Endodermal cell (in vitro differentiated cells): Measurements from ENCODE around the gene OR1J2. TPM values are rescaled to one million over a fixed set of nuclear protein-coding genes. Genes with fewer than 3 reads are reported as not detected.

ENCODE experiments used
- DNase-seq: peaks from one replicate; pipeline ENCODE4 v3.0.0-alpha.2; 2017
- H3K27ac ChIP-seq: 2 replicates; pipeline ENCODE4 v1.5.1; 2013; ENCODE audit warnings: mild to moderate bottlenecking, low read depth, low read length, moderate library complexity
- H3K27me3 ChIP-seq: 2 replicates; pipeline ENCODE4 v1.6.1; 2013; ENCODE audit warnings: mild to moderate bottlenecking, low read length, moderate library complexity; ENCODE audit not compliant: insufficient read depth, control insufficient read depth, poor library complexity, severe bottlenecking
- H3K36me3 ChIP-seq: 2 replicates; pipeline ENCODE4 v1.7.0; 2013; ENCODE audit warnings: mild to moderate bottlenecking, low read length, moderate library complexity; ENCODE audit not compliant: control insufficient read depth, insufficient read depth
- H3K4me1 ChIP-seq: one replicate; pipeline ENCODE4 v1.7.0; 2013; ENCODE audit warnings: low read length; ENCODE audit not compliant: control insufficient read depth, insufficient read depth
- H3K4me3 ChIP-seq: 2 replicates; pipeline ENCODE4 v1.5.1; 2013; ENCODE audit warnings: mild to moderate bottlenecking, low read length, moderate library complexity
- H3K9ac ChIP-seq: 2 replicates; pipeline ENCODE4 v1.6.1; 2013; ENCODE audit warnings: mild to moderate bottlenecking, low read length, moderate library complexity; ENCODE audit not compliant: poor library complexity, severe bottlenecking; ENCODE audit errors: extremely low read depth
- H3K9me3 ChIP-seq: 2 replicates; pipeline ENCODE4 v1.6.1; 2013; ENCODE audit warnings: mild to moderate bottlenecking, low read length, moderate library complexity; ENCODE audit not compliant: control insufficient read depth
- H3K27ac Mint-ChIP-seq: 2 replicates; pipeline ENCODE4 v1.8.0; 2020; ENCODE audit warnings: mixed read lengths
- H3K27me3 Mint-ChIP-seq: 2 replicates; pipeline ENCODE4 v1.8.0; 2021; ENCODE audit warnings: mild to moderate bottlenecking, mixed read lengths; ENCODE audit not compliant: insufficient read depth
- H3K36me3 Mint-ChIP-seq: 2 replicates; pipeline ENCODE4 v1.8.0; 2020; ENCODE audit warnings: low read depth, mixed read lengths
- H3K4me1 Mint-ChIP-seq: 2 replicates; pipeline ENCODE4 v1.8.0; 2020; ENCODE audit warnings: mixed read lengths
- H3K4me3 Mint-ChIP-seq: 2 replicates; pipeline ENCODE4 v1.8.0; 2020; ENCODE audit warnings: mild to moderate bottlenecking, moderate library complexity, mixed read lengths
- H3K9me3 Mint-ChIP-seq: 2 replicates; pipeline ENCODE4 v1.8.0; 2020; ENCODE audit warnings: mild to moderate bottlenecking, mixed read lengths
- CTCF ChIP-seq: fragments of 200-600 bp; sonication (generic); conservative IDR thresholded peaks from 2 replicates; pipeline ENCODE4 v1.5.0; 2021; ENCODE audit warnings: antibody characterized with exemption, mild to moderate bottlenecking
- WGBS, 2 experiments: methylation state at CpG; one replicate each; pipeline versions ENCODE4 v1.1.5 to v1.1.7; 2013; ENCODE audit warnings: missing lambda C conversion rate in 2 of 2, mixed read lengths in 1 of 2; ENCODE audit not compliant: insufficient coverage in 1 of 2, insufficient read length in 1 of 2; 5-methylcytosine and 5-hydroxymethylcytosine counted together
- total RNA-seq, 2 donors: library from RNA; stranded (reverse); fragmentation: NEBNext Ultra II Directional in 1 of 2; extraction: Animal tissue kit (Norgen Biotek cat#: 25700) in 1 of 2; gene quantifications; 2 replicates in 1 of 2; 3 replicates in 1 of 2; pipeline ENCODE4 v1.2.1, GENCODE V29; 2021

The OR1J2 gene
- total RNA-seq, 2 donors from 2014 or later, result not detected

- Histone ChIP-seq H3K4me1 (no peaks in the 10 kb centered on the region), H3K4me3 (no peak within 1 kb of the TSS), H3K9ac (no peak within 1 kb of the TSS), H3K9me3 (peaks cover 36% of the 10 kb centered on the region), H3K27ac (no peak within 1 kb of the TSS), H3K36me3 (no peaks in the 10 kb centered on the region), H3K27me3 (no peaks in the 10 kb centered on the region)
- H3K4me1 Mint-ChIP-seq, result no peaks in the 10 kb centered on the region
- peaks cover 15% of the 10 kb centered on the region for H3K27me3 Mint-ChIP-seq
- TF ChIP-seq CTCF, result no peak
- H3K36me3 Mint-ChIP-seq, result no peaks in the 10 kb centered on the region
- H3K4me3 Mint-ChIP-seq, result no peak within 1 kb of the TSS
- H3K27ac Mint-ChIP-seq, result no peak within 1 kb of the TSS
- no peak for DNase-seq
- H3K9me3 Mint-ChIP-seq, result peaks cover 22% of the 10 kb centered on the region
- WGBS, 2 experiments, result 81% methylated on average over 2 of the region's 2 CpGs; no CpG with 5 or more reads in 1 of the 2 experiments
These were observed 42.2 kb downstream of the OR1J2 start, which contains the start of gene OR1N2 for GRCh38 chr9:122552812-122553211. Gene OR1N2, plus strand, starts transcription at chr9:122553112. Its CDS starts 100 bp downstream, at chr9:122553212.

Other genes starting within 250 kb of the OR1J2 start
- 10 to 100 TPM; 15.7 to 17.3 TPM for gene RBM18, start 246.0 kb upstream of the OR1J2 start, total RNA-seq
- gene MRRF, start 245.9 kb upstream of the OR1J2 start, total RNA-seq, result 10 to 100 TPM; 25.8 to 27.6 TPM
- 1 to 10 TPM in 1 of 2 donors, under 1 TPM in 1; 0.84 to 1.1 TPM for gene PTGS1, start 139.8 kb upstream of the OR1J2 start, total RNA-seq
- not detected for gene OR1J1, start 32.9 kb upstream of the OR1J2 start, total RNA-seq
- gene OR1J4, start 8.3 kb downstream of the OR1J2 start, total RNA-seq, result not detected
- gene OR1N1, start 16.5 kb downstream of the OR1J2 start, total RNA-seq, result not detected
- gene OR1N2, start 42.3 kb downstream of the OR1J2 start, total RNA-seq, result not detected
- not detected for gene OR1L8, start 72.6 kb downstream of the OR1J2 start, total RNA-seq
- gene OR1Q1, start 103.9 kb downstream of the OR1J2 start, total RNA-seq, result not detected
- gene OR1B1, start 146.8 kb downstream of the OR1J2 start, total RNA-seq, result not detected
- not detected for gene OR1L1, start 150.9 kb downstream of the OR1J2 start, total RNA-seq
- gene OR1L3, start 164.3 kb downstream of the OR1J2 start, total RNA-seq, result not detected
- gene OR1L4, start 213.2 kb downstream of the OR1J2 start, total RNA-seq, result not detected
- not detected for gene OR1L6, start 231.5 kb downstream of the OR1J2 start, total RNA-seq